Panc1 (cell line): Measurements from ENCODE around the gene MRAP. TPM values are rescaled to one million over a fixed set of nuclear protein-coding genes. Genes with fewer than 3 reads are reported as not detected.

Experiments used
- ATAC-seq: fragments of 200-7000 bp; cut with Tn5 transposase; 2 replicates; pipeline ENCODE4 v1.9.1; 2020; ENCODE audit warnings: mild to moderate bottlenecking, moderate library complexity
- BruUV-seq: library from RNA; stranded (reverse); fragments of 400-500 nt; replicated peaks from 2 replicates; lab custom pipeline; 2021; lab: Mats Ljungman, UMichigan
- CTCF ChIA-PET: fragments of 300-600 bp; sonication (Branson Sonifier 250); formaldehyde crosslinking; loops from one replicate; lab custom pipeline; 2022; ENCODE audit warnings: antibody characterized with exemption; lab: Charles Lee
- POLR2A ChIA-PET: fragments of 300-600 bp; sonication (Branson Sonifier 250); formaldehyde crosslinking; loops from one replicate; lab custom pipeline; 2022; ENCODE audit warnings: antibody characterized with exemption; lab: Charles Lee
- DNase-seq: peaks from one replicate; pipeline ENCODE4 v3.0.0-alpha.2; 2010; ENCODE audit warnings: low read depth, low spot score
- H3K27ac ChIP-seq: 2 replicates; pipeline ENCODE4 v1.5.1; 2011; ENCODE audit warnings: mild to moderate bottlenecking, low read length, inconsistent platforms
- H3K27me3 ChIP-seq: fragments of 200-500 bp; sonication (Bioruptor generic); 2 replicates; pipeline ENCODE4 v1.6.0; 2014; ENCODE audit warnings: low read length, inconsistent platforms; ENCODE audit not compliant: control insufficient read depth, insufficient read depth
- H3K36me3 ChIP-seq: fragments of 200-500 bp; sonication (Bioruptor generic); 2 replicates; pipeline ENCODE4 v1.5.1; 2014; ENCODE audit warnings: inconsistent platforms, mild to moderate bottlenecking, low read length, moderate library complexity; ENCODE audit not compliant: control insufficient read depth, insufficient read depth
- H3K4me1 ChIP-seq: 2 replicates; pipeline ENCODE4 v1.5.1; 2011; ENCODE audit warnings: inconsistent platforms, mild to moderate bottlenecking, low read length, moderate library complexity; ENCODE audit not compliant: control insufficient read depth, insufficient read depth
- H3K4me3 ChIP-seq, 2 experiments: 2 replicates each; pipeline ENCODE4 v1.5.1; 2011 to 2012; ENCODE audit warnings: low read depth in 2 of 2, low read length in 2 of 2, mild to moderate bottlenecking in 2 of 2, inconsistent platforms in 1 of 2, moderate library complexity in 1 of 2
- H3K9me3 ChIP-seq: fragments of 200-500 bp; sonication (Bioruptor generic); 2 replicates; pipeline ENCODE4 v1.5.1; 2014; ENCODE audit warnings: low read depth, mild to moderate bottlenecking, inconsistent platforms, low read length, moderate library complexity; ENCODE audit not compliant: control insufficient read depth, insufficient read depth
- CTCF ChIP-seq: fragments of 450-650 bp; IDR thresholded peaks from 2 replicates; pipeline ENCODE4 v1.5.1; 2017; ENCODE audit warnings: mild to moderate bottlenecking
- POLR2AphosphoS5 ChIP-seq: IDR thresholded peaks from 2 replicates; pipeline ENCODE4 v1.6.1; 2012; ENCODE audit warnings: mild to moderate bottlenecking, low read depth, low read length, moderate library complexity
- REST ChIP-seq, 2 experiments: IDR thresholded peaks; 2 replicates each; pipeline ENCODE4 v1.6.1; 2011 to 2012; ENCODE audit warnings: low read depth in 2 of 2, control low read depth in 1 of 2, low read length in 1 of 2, mild to moderate bottlenecking in 1 of 2, moderate library complexity in 1 of 2; ENCODE audit not compliant: insufficient read depth in 1 of 2
- SIN3A ChIP-seq: IDR thresholded peaks from 2 replicates; pipeline ENCODE4 v1.6.1; 2012; ENCODE audit warnings: low read depth, mild to moderate bottlenecking, low read length, moderate library complexity, borderline replicate concordance; ENCODE audit not compliant: insufficient read depth
- TCF7L2 ChIP-seq: IDR thresholded peaks from 2 replicates; pipeline ENCODE4 v1.6.1; 2011; ENCODE audit warnings: mild to moderate bottlenecking, low read depth, low read length, inconsistent platforms
- in situ Hi-C: cut with HindIII; loops from 2 replicates; pipeline ENCODE4 v1.10.0; 2016; ENCODE audit warnings: low sequenced_read_pairs, low pct_unique_long_range_greater_than_20kb
- intact Hi-C: fragments of 100-400 bp; cut with micrococcal nuclease; formaldehyde crosslinking; loops from one replicate; pipeline ENCODE4 v1.10.0; 2022; ENCODE audit not compliant: unreplicated experiment
- total RNA-seq: library from RNA; stranded (reverse); gene quantifications from one replicate; pipeline ENCODE4 v1.2.1, GENCODE V29; 2021; ENCODE audit not compliant: unreplicated experiment

The MRAP gene
- total RNA-seq, 1 experiment from 2014 or later = not detected

- no peak for TF ChIP-seq CTCF
- no peak for TF ChIP-seq POLR2AphosphoS5
- no peak for TF ChIP-seq SIN3A
- no peak for TF ChIP-seq TCF7L2
- no peak for TF ChIP-seq REST (IDR thresholded peaks at IDR 0.05; ENCODE audit: insufficient read depth in 1 of 2, low read depth in 2 of 2, low read length in 1 of 2)
- no peak overlapping the region for H3K27ac ChIP-seq
- no peaks in the 10 kb centered on the region for H3K9me3 ChIP-seq
- no peak for DNase-seq
- H3K27me3 ChIP-seq = no peaks in the 10 kb centered on the region
- H3K4me3 ChIP-seq = no peak overlapping the region
- ATAC-seq = no peak
- CTCF ChIA-PET = no interaction called here
- intact Hi-C loops (no loop called here), in situ Hi-C loops (no loop called here)
- POLR2A ChIA-PET = no interaction called here
- peaks cover 18% of the 10 kb centered on the region for H3K36me3 ChIP-seq
- H3K4me1 ChIP-seq = peaks cover 6% of the 10 kb centered on the region
- no TSS peak for BruUV-seq
Observed at GRCh38 chr21:32340863-32341848, 42.5 kb downstream of the MRAP start.

GRCh38 chr21:32346951-32347350, 48.3 kb downstream of the MRAP start:
- peaks cover 12% of the 10 kb centered on the region; the same call in 1 of the 2 replicates for H3K36me3 ChIP-seq
- TF ChIP-seq CTCF = no peak
- TF ChIP-seq REST (IDR thresholded peaks at IDR 0.05; ENCODE audit: insufficient read depth in 1 of 2, low read depth in 2 of 2, low read length in 1 of 2) = no peak
- no peak for TF ChIP-seq TCF7L2
- TF ChIP-seq SIN3A = no peak
- no peak for TF ChIP-seq POLR2AphosphoS5
- ChIA-PET CTCF (no interaction called here), POLR2A (no interaction called here)
- no peaks in the 10 kb centered on the region for H3K27me3 ChIP-seq
- BruUV-seq = no TSS peak
- no peak overlapping the region for H3K4me3 ChIP-seq
- H3K27ac ChIP-seq = no peak overlapping the region
- H3K9me3 ChIP-seq = no peaks in the 10 kb centered on the region
- in situ Hi-C loops (no loop called here), intact Hi-C loops (no loop called here)
- ATAC-seq = no peak
- H3K4me1 ChIP-seq = no peaks in the 10 kb centered on the region
- no peak for DNase-seq
